Measurements from ENCODE around the gene POLG.

The POLG gene

DNA sequence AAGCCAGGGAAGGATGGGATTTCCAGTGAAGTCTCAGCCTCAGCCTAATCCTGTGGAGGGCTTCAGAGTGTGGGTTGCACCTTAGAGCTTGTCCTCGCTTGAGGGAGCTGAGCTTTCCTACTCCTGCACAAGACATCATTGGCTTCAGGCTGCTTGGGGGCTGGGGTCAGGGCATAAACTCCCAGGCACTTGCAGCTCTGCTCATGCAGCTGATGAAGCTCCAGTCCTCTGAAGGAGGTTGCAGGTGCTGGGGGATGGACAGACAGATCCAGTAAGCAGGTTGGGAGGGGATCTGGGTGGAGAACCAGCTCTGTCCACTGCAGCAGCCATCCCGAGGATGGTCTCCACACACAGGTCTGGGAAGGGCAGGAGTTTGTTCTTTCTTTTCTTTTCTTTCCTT is 19.4 kb upstream of the POLG start:
- DNase-seq = no peak

GRCh38 chr15:89352476-89352875 is 17.9 kb upstream of the POLG start:
- DNase-seq = no peak

DNA sequence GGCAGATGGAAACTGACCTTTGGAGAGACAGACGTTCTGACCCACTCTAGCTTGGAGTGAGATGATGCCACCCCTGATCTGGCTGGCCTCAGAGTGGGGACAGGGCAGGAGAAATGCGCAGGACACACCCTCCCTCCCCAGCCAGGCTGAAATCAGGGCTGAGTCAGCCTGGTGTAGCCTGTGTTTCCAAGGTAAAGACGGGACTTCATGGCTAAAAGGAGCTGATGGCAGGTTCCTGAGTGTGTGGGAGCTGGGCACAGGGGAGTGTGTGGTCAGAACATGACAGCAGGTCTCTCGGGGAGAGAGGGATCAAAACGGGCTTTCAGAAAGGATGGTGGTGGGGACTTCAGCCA is 14.6 kb upstream of the POLG start:
- DNase-seq = no peak

GRCh38 chr15:89346516-89347231 is 12.1 kb upstream of the POLG start:
- no peak for DNase-seq

- DNase-seq = no peak
Measured at GRCh38 chr15:89345248-89345647, 10.6 kb upstream of the POLG start.

DNA sequence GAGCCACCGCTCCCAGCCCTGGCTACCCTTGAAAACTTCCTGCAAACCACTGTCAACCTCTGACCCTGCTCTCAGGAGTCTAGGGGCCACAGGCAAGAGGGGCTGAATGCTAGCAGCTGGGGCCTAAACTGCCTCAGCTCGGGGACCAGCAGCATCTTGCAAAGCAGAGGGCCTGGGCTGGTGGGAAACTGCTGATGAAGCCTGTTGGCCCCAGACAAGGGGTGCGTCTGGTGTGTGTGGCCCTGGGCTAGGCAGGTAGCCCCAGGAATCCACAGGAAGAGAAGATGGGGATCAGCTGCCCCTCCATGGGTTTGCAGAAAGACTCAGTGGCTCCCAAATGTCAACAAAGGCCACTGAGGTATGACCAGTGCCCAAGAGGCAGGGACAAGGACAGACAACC is 8.2 kb upstream of the POLG start:
- no peak for DNase-seq

GRCh38 chr15:89341316-89342005 is 6.8 kb upstream of the POLG start:
- DNase-seq = no peak

DNA sequence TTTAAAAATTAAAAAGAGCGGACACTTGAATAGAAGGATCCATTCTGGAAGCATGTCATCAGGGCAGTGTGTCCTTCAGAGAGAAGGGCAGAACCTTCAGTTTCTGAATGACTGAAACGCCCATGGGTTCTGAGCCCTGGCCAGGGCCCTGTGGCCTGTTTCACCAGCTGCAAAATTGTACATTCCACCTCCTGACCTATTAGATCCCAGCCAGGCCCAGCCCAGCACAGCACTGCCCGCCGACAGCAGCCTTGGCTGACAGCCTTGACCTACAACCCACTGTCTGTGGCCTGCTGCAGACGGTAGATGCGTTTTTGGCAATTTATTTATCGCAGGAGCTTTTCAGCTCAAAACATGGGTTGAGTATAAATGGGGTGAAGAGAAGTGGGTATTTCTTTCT is 5.9 kb upstream of the POLG start:
- no peak for DNase-seq

GRCh38 chr15:89338036-89338435 is 3.4 kb upstream of the POLG start:
- no peak for DNase-seq

GRCh38 chr15:89335298-89336041 is 846 bp upstream of the POLG start:
- DNase-seq = no peak

- DNase-seq = no peak
Measured at GRCh38 chr15:89333959-89334509, 590 bp downstream of the POLG start.

DNA sequence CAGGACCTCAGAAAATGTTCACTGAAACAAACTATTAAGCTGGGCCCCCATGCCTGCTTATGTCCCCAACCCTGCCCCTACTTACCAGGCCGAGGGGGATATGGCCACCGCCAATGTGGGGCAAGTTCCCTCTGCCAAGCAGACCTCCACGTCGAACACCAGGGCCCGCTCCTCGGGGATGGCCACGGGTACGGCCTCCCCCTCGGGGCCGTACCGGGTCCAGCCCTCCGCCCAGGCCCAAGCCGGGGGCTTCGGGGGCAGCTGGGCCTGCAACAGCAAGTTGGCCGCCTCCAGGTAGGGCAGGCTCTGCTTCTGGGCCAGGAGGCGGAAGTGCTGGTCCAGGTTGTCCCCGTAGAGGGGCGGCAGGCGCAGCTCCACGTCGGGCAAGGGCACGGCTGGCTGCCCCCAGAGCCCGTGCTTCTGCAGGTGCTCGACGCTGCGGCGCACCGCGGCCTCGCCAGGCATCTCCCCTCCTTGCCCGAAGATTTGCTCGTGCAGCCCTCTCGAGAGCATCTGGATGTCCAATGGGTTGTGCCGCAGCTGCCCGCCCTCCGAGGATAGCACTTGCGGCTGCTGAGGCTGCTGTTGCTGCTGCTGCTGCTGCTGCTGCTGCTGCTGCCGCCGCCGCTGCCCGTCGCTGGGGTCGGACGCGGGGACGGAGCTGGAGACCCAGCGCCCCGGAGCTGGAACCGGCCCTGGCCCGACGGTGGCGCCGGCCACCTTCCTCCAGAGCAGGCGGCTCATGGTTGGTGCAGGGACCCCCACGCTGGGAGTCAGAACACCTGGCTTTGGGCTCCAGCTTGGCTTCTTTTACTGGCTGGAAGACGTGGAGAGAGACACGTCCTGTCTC is 1.4 kb downstream of the POLG start:
- DNase-seq = no peak

- no peak for DNase-seq
Measured at GRCh38 chr15:89332446-89332845, 2.2 kb downstream of the POLG start.

- no peak for DNase-seq
Measured at GRCh38 chr15:89330881-89331595, 3.6 kb downstream of the POLG start.

DNA sequence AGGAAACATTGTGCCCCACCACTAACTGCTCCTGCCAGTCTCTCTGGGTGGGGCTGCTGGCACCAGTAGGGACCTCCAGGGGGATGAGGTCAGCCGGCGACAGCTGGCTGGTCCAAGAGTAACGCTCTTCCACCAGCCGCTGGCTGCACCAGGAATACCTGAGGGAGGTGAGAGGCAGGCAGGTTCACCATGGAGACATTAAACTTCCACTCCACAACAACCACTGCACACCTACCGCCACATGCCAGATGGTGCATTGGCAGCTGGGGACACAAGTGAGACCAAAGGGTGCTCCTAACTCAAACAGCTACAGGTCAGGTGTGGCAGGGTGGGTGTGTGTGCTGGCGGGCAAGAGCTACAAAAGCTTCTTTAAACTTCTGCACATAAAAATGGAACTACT is 4.5 kb downstream of the POLG start:
- no peak for DNase-seq

DNA sequence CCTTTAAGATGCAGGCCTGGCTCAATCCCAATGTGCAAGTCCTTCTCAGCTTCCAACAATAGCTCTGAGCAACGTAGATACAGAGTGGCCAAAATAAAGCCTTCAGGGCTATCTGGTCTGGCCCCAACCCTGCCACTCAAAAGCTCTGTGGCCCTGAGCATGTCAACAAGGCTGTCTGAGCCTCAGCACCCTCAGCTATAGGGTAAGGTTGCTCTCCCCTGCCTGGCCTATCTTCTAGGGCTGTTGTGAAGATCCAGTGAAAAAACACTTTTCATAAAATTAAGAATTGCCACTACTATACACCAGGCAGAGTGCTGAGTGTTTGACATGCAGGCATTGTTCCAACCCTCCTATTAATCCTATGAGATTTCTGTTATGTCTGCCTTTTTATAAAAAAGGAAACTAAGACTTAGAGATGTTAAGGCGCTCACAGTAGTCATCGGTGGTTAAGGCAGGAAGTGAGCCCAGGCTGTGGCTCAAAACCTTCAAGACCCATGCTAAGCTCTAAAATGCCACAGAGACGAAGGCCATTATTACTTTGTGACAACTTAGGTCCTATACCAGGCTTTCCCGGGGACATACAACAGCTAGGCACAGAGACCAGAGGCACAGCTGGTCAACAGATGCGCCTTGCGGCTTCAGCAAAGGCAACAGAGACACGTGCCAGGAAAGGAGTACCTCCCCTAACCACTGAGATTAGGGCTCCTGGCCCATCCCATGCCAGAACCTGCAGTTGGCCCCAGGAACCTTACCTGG is 5.1 kb downstream of the POLG start:
- no peak for DNase-seq

DNA sequence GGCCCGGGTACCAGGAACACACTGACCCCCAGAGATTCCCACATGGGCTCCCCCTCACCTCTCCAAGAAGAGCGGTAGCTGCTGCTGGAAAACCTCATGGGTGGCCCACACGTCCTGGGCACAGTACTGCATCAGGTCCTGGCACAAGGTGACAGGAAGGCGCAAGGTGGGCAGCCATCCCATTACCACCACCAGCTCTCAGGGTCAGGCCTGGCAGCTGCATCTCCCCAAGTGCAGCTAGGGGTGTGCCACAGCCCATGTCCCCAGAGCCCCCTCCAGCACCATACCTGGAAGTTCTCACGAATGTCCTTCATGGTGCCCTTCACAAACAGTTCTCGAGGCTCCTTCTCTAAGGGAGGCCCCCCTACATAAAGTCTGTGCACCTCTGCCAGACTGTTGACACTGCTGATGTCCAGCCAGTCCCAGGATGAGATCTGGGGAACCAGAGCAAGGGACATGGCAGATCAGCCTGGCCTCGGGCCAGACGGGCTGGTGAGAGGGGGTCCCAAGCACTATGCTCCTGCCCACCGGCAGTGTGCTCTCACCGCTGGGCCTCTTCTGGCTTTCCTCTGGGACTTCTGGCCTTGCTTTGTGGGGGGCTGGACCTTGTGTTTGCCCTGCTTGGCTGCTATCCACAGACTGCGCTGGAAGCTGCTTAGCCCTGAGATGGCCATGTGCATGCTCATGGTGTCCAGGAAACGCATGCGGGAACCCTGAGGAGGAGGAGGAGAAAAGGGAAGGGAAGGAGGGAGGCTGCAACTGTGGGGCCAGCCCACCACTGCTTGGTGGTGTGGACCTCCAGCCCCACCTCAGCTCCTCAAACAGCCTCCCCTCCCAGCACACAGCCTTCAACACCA is 6.0 kb downstream of the POLG start:
- DNase-seq = no peak

DNA sequence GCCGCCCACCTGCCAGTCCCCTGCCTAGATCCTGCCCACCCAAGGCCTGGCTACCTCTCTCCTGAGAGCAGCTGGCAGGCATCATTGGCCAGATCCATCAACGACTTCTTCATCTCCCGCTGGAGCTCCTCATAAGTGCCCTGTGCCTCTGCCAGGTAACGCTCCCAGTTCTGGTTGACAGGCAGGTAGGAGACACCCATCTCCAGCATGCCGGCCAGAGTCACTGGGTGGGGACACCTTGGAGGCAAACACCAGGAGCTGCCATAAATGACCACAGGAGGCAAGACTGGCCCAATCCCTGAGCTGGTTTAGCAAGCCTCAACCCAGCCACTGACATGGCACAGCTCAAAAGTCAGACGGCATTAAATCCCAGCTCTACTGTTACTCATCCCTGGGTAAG is 7.5 kb downstream of the POLG start:
- no peak for DNase-seq

GRCh38 chr15:89326316-89326715 is 8.3 kb downstream of the POLG start:
- peak; percentile 39 for DNase-seq

- DNase-seq = no peak
Measured at GRCh38 chr15:89325039-89325803, 9.4 kb downstream of the POLG start.
